Chondrocyte (in vitro differentiated cells): ENCODE data around the gene CCDC8. TPM values are rescaled to one million over a fixed set of nuclear protein-coding genes. Genes with fewer than 3 reads are reported as not detected.

Experiments
- DNase-seq: peaks from one replicate; pipeline ENCODE4 v3.0.0; 2021; ENCODE audit warnings: mixed read lengths, low spot score
- H3K27ac Mint-ChIP-seq: one replicate; pipeline ENCODE4 v1.8.0; 2021; ENCODE audit warnings: mild to moderate bottlenecking, moderate library complexity, mixed read lengths; ENCODE audit not compliant: unreplicated experiment
- H3K27me3 Mint-ChIP-seq: 2 replicates; pipeline ENCODE4 v1.8.0; 2021; ENCODE audit warnings: low read depth, mixed read lengths
- H3K36me3 Mint-ChIP-seq: 2 replicates; pipeline ENCODE4 v1.8.0; 2021; ENCODE audit warnings: low read depth, mixed read lengths
- H3K4me1 Mint-ChIP-seq: 2 replicates; pipeline ENCODE4 v1.8.0; 2021; ENCODE audit warnings: low read depth, mild to moderate bottlenecking, mixed read lengths
- H3K4me3 Mint-ChIP-seq: one replicate; pipeline ENCODE4 v1.8.0; 2021; ENCODE audit warnings: mild to moderate bottlenecking, moderate library complexity, mixed read lengths; ENCODE audit not compliant: unreplicated experiment
- H3K9me3 Mint-ChIP-seq: 2 replicates; pipeline ENCODE4 v1.8.0; 2021; ENCODE audit warnings: low read depth, mixed read lengths
- total RNA-seq: library from RNA; stranded (reverse); gene quantifications from 3 replicates; pipeline ENCODE4 v1.2.1, GENCODE V29; 2021
- TF ChIP-seq, protein P1 (sequence below): fragments of 200-600 bp; sonication (generic); IDR thresholded peaks from 2 replicates; pipeline ENCODE4 v1.5.0; 2021; ENCODE audit warnings: antibody characterized with exemption, mild to moderate bottlenecking, moderate library complexity

Gene CCDC8
- total RNA-seq, 1 donor from 2014 or later: 39.3 TPM

DNA sequence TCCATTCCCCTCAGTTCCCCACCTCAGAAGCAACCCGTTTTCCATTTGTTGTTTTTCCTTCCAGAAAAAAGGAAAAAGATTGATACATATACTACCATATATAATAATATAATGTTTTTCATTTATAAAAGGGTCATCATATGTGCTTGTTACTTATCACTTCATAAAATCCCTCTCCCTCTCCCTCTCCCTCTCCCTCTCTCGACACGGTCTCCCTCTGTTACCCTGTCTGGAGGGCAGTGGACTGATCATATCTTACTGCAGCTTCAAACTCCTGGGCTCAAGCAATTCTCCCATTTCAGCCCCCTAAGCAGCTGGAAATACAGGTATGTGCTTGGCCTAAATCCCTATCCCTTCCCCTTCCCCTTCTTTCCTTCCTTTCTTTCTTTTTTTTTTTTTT, 40.9 kb upstream of the CCDC8 start:
- DNase-seq: no peak
- TF ChIP-seq, protein P1, sequence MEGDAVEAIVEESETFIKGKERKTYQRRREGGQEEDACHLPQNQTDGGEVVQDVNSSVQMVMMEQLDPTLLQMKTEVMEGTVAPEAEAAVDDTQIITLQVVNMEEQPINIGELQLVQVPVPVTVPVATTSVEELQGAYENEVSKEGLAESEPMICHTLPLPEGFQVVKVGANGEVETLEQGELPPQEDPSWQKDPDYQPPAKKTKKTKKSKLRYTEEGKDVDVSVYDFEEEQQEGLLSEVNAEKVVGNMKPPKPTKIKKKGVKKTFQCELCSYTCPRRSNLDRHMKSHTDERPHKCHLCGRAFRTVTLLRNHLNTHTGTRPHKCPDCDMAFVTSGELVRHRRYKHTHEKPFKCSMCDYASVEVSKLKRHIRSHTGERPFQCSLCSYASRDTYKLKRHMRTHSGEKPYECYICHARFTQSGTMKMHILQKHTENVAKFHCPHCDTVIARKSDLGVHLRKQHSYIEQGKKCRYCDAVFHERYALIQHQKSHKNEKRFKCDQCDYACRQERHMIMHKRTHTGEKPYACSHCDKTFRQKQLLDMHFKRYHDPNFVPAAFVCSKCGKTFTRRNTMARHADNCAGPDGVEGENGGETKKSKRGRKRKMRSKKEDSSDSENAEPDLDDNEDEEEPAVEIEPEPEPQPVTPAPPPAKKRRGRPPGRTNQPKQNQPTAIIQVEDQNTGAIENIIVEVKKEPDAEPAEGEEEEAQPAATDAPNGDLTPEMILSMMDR: no peak
- Mint-ChIP-seq H3K9me3 (peaks cover 7% of the 10 kb centered on the region), H3K4me1 (peaks cover 24% of the 10 kb centered on the region), H3K27ac (no peak overlapping the region), H3K27me3 (no peaks in the 10 kb centered on the region), H3K4me3 (no peak overlapping the region), H3K36me3 (peaks cover 3% of the 10 kb centered on the region)

DNA sequence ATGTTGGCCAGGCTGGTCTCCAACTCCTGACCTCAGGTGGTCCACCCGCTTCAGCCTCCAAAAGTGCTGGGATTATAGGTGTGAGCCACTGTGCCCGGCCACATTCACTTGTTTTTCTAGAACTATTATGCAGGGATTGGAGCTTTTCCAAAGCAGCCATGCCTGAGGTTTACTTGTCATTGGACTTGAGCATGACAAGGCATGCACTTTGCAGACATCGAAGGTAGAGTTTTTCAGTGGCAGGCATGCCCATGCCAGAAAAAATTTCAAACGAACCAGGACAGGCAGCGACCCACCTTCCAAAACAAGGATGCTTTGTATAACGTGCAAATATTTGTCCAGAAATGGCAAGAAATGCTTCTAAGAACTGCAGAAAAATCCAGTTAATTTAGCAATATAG, 40.3 kb upstream of the CCDC8 start:
- Mint-ChIP-seq H3K4me3 (no peak overlapping the region), H3K9me3 (peaks cover 7% of the 10 kb centered on the region), H3K27me3 (no peaks in the 10 kb centered on the region), H3K4me1 (peaks cover 24% of the 10 kb centered on the region), H3K36me3 (peaks cover 3% of the 10 kb centered on the region), H3K27ac (no peak overlapping the region)
- TF ChIP-seq, protein P1: no peak
- peak; percentile 7 for DNase-seq

DNA sequence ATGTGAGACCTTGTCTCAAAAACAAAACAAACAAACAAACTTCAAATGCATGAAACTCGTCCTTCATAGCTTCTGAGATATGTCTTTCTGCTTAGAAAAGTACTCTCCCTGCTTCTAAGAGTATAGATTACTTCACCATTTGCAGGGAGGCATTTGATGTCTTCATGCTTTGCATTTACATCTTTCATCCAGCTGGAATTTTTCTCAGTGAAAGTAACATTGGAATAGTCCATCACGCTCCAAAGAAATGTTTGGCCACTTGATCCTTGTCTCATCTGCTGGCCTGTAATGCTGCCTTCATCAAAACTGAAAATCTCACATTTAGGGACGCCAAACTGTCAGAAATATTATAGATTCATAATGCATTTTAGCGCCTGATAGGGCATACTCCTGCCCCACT, 38.8 kb upstream of the CCDC8 start:
- Mint-ChIP-seq H3K27me3 (no peaks in the 10 kb centered on the region), H3K9me3 (peaks cover 7% of the 10 kb centered on the region), H3K36me3 (peaks cover 3% of the 10 kb centered on the region), H3K27ac (no peak overlapping the region), H3K4me3 (no peak overlapping the region), H3K4me1 (peaks cover 30% of the 10 kb centered on the region)
- DNase-seq: no peak
- TF ChIP-seq, protein P1: no peak

DNA sequence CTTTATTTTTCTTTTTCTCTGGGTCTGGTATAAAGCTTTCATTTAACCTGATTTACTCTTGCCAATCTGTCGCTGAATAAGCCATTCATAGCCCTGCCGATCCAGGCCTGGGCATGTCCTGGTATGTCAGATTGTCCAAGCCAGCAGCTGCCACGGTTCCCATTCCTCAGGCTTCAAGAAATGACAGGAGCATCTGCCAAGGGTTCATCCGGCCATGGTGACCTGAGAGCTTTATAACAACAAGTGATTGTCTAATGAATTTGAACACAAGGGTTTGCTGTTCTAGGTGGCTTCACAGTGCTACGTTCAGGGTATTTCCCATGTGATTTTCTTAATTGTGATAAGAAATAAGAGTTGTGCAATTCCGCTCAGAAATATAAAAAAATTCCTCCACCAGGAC, 38.0 kb upstream of the CCDC8 start:
- Mint-ChIP-seq H3K27ac (peak overlapping the region; percentile 68), H3K4me3 (peak overlapping the region; percentile 24), H3K27me3 (no peaks in the 10 kb centered on the region), H3K4me1 (peaks cover 28% of the 10 kb centered on the region), H3K36me3 (peaks cover 3% of the 10 kb centered on the region), H3K9me3 (peaks cover 7% of the 10 kb centered on the region)
- TF ChIP-seq, protein P1: no peak
- no peak for DNase-seq

DNA sequence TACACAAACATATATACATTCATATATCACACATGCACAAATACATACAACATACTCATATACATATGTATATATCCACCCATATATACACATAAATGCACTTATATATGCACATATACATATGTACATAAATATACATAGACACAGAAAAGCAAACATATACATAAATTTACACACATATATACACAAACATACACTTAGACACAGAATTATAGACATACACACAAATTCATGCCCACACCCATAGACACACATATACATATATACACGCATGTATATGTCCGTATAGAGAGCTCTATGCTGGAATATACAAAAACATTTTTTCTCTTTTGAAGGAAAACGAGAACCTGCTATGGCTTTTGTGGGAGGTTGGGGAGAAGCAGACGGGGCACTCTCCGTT, 37.4 kb upstream of the CCDC8 start:
- Mint-ChIP-seq H3K27me3 (no peaks in the 10 kb centered on the region), H3K4me1 (peaks cover 24% of the 10 kb centered on the region), H3K36me3 (peaks cover 3% of the 10 kb centered on the region), H3K27ac (no peak overlapping the region), H3K4me3 (no peak overlapping the region), H3K9me3 (peaks cover 7% of the 10 kb centered on the region)
- TF ChIP-seq, protein P1: no peak
- no peak for DNase-seq
